ENCODE data around the gene ANKRD55.
A peak's percentile ranks its signal among the peaks of the same experiment; 100 is the strongest.

ANKRD55 gene

DNA sequence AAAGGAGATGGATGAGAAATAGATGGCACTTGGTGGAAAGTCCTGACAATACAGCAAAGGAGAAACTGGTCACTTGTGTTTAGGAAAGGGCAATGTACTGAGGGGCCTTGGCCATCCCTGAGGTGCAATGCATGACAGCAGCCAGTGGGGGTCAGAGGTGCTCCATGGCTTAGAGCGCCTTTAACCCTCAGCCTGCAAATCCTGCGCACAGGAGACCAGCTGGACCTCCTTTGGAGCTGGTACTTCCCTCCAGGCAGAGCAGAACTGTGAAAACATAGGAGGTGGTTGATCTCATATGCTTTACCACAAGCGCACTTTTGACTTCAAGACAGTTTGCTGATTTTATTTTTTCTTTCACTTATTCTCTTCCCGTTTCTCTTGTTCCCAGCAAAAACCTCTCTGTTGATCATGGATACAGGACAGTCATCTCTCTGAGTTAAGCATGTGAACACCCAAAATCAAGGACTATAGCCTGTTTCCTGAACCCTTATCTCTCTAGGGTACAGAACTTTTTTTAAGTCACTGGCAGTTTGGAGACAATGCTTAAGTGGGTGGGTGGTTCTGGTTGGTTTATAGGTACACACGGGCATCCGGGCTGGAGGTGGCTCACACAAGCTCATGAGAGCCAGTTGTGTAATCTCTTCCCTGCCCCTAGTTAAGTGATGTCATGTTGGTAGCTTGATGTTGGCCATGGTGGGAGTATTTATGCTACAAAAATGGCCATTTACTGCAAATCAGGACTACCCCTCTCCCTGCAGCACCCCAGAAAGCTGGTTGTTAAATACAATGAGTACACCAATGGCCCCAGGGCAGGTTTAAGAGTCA, 37.6 kb upstream of the ANKRD55 start (continued):
- TF ChIP-seq, protein P1, sequence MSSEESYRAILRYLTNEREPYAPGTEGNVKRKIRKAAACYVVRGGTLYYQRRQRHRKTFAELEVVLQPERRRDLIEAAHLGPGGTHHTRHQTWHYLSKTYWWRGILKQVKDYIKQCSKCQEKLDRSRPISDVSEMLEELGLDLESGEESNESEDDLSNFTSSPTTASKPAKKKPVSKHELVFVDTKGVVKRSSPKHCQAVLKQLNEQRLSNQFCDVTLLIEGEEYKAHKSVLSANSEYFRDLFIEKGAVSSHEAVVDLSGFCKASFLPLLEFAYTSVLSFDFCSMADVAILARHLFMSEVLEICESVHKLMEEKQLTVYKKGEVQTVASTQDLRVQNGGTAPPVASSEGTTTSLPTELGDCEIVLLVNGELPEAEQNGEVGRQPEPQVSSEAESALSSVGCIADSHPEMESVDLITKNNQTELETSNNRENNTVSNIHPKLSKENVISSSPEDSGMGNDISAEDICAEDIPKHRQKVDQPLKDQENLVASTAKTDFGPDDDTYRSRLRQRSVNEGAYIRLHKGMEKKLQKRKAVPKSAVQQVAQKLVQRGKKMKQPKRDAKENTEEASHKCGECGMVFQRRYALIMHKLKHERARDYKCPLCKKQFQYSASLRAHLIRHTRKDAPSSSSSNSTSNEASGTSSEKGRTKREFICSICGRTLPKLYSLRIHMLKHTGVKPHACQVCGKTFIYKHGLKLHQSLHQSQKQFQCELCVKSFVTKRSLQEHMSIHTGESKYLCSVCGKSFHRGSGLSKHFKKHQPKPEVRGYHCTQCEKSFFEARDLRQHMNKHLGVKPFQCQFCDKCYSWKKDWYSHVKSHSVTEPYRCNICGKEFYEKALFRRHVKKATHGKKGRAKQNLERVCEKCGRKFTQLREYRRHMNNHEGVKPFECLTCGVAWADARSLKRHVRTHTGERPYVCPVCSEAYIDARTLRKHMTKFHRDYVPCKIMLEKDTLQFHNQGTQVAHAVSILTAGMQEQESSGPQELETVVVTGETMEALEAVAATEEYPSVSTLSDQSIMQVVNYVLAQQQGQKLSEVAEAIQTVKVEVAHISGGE (tag by site-specific recombination; conservative IDR thresholded peaks at IDR 0.05; ENCODE audit: low read depth) = no peak
- no peak for TF ChIP-seq ZNF416 (tag by site-specific recombination; IDR thresholded peaks at IDR 0.05)
- TF ChIP-seq, protein P2, sequence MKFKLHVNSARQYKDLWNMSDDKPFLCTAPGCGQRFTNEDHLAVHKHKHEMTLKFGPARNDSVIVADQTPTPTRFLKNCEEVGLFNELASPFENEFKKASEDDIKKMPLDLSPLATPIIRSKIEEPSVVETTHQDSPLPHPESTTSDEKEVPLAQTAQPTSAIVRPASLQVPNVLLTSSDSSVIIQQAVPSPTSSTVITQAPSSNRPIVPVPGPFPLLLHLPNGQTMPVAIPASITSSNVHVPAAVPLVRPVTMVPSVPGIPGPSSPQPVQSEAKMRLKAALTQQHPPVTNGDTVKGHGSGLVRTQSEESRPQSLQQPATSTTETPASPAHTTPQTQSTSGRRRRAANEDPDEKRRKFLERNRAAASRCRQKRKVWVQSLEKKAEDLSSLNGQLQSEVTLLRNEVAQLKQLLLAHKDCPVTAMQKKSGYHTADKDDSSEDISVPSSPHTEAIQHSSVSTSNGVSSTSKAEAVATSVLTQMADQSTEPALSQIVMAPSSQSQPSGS (tag by site-specific recombination; IDR thresholded peaks at IDR 0.05; ENCODE audit: low read depth) = no peak
- peak; percentile 51; the same call in 1 of the 2 replicates for TF ChIP-seq ZFP37 (tag by site-specific recombination; IDR thresholded peaks at IDR 0.05)
- TF ChIP-seq ZSCAN30 (tag by site-specific recombination; IDR thresholded peaks at IDR 0.05) = peak; percentile 50; the same call in 1 of the 2 replicates
- TF ChIP-seq, protein P3, sequence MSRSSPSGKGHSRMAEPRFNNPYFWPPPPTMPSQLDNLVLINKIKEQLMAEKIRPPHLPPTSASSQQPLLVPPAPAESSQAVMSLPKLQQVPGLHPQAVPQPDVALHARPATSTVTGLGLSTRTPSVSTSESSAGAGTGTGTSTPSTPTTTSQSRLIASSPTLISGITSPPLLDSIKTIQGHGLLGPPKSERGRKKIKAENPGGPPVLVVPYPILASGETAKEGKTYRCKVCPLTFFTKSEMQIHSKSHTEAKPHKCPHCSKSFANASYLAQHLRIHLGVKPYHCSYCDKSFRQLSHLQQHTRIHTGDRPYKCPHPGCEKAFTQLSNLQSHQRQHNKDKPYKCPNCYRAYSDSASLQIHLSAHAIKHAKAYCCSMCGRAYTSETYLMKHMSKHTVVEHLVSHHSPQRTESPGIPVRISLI (tag by site-specific recombination; IDR thresholded peaks at IDR 0.05) = no peak
- no peak for TF ChIP-seq HOXD13 (CRISPR knock-in tag; IDR thresholded peaks at IDR 0.05; ENCODE audit: borderline replicate concordance)
- TF ChIP-seq ZNF48 (tag by site-specific recombination; IDR thresholded peaks at IDR 0.05) = no peak
- TF ChIP-seq, protein P4, sequence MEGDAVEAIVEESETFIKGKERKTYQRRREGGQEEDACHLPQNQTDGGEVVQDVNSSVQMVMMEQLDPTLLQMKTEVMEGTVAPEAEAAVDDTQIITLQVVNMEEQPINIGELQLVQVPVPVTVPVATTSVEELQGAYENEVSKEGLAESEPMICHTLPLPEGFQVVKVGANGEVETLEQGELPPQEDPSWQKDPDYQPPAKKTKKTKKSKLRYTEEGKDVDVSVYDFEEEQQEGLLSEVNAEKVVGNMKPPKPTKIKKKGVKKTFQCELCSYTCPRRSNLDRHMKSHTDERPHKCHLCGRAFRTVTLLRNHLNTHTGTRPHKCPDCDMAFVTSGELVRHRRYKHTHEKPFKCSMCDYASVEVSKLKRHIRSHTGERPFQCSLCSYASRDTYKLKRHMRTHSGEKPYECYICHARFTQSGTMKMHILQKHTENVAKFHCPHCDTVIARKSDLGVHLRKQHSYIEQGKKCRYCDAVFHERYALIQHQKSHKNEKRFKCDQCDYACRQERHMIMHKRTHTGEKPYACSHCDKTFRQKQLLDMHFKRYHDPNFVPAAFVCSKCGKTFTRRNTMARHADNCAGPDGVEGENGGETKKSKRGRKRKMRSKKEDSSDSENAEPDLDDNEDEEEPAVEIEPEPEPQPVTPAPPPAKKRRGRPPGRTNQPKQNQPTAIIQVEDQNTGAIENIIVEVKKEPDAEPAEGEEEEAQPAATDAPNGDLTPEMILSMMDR (tag by site-specific recombination; IDR thresholded peaks at IDR 0.05) = peak; percentile 86
- TF ChIP-seq, protein P5, sequence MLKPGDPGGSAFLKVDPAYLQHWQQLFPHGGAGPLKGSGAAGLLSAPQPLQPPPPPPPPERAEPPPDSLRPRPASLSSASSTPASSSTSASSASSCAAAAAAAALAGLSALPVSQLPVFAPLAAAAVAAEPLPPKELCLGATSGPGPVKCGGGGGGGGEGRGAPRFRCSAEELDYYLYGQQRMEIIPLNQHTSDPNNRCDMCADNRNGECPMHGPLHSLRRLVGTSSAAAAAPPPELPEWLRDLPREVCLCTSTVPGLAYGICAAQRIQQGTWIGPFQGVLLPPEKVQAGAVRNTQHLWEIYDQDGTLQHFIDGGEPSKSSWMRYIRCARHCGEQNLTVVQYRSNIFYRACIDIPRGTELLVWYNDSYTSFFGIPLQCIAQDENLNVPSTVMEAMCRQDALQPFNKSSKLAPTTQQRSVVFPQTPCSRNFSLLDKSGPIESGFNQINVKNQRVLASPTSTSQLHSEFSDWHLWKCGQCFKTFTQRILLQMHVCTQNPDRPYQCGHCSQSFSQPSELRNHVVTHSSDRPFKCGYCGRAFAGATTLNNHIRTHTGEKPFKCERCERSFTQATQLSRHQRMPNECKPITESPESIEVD (tag by site-specific recombination; IDR thresholded peaks at IDR 0.05) = no peak
- TF ChIP-seq ZFP3 (tag by site-specific recombination; IDR thresholded peaks at IDR 0.05; ENCODE audit: low read depth) = no peak
- TF ChIP-seq ZNF701 (tag by site-specific recombination; IDR thresholded peaks at IDR 0.05) = no peak
- TF ChIP-seq ZNF654 (tag by site-specific recombination; IDR thresholded peaks at IDR 0.05; ENCODE audit: low read depth) = peak; percentile 96
- no peak for TF ChIP-seq ZNF391 (tag by site-specific recombination; IDR thresholded peaks at IDR 0.05; ENCODE audit: borderline replicate concordance, low read depth)
- peak; percentile 51 for TF ChIP-seq PRDM1 (tag by site-specific recombination; IDR thresholded peaks at IDR 0.05)
- TF ChIP-seq, protein P6, sequence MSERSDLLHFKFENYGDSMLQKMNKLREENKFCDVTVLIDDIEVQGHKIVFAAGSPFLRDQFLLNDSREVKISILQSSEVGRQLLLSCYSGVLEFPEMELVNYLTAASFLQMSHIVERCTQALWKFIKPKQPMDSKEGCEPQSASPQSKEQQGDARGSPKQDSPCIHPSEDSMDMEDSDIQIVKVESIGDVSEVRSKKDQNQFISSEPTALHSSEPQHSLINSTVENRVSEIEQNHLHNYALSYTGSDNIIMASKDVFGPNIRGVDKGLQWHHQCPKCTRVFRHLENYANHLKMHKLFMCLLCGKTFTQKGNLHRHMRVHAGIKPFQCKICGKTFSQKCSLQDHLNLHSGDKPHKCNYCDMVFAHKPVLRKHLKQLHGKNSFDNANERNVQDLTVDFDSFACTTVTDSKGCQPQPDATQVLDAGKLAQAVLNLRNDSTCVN (tag by site-specific recombination; optimal IDR thresholded peaks at IDR 0.05) = no peak
- TF ChIP-seq, protein P7, sequence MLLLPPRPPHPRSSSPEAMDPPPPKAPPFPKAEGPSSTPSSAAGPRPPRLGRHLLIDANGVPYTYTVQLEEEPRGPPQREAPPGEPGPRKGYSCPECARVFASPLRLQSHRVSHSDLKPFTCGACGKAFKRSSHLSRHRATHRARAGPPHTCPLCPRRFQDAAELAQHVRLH (tag by site-specific recombination; IDR thresholded peaks at IDR 0.05) = no peak
- 0 out of 2 replicates have a peak, but pooled peaks have one; percentile 14 for TF ChIP-seq ZBTB8A (tag by site-specific recombination; IDR thresholded peaks at IDR 0.05)
- TF ChIP-seq, protein P8, sequence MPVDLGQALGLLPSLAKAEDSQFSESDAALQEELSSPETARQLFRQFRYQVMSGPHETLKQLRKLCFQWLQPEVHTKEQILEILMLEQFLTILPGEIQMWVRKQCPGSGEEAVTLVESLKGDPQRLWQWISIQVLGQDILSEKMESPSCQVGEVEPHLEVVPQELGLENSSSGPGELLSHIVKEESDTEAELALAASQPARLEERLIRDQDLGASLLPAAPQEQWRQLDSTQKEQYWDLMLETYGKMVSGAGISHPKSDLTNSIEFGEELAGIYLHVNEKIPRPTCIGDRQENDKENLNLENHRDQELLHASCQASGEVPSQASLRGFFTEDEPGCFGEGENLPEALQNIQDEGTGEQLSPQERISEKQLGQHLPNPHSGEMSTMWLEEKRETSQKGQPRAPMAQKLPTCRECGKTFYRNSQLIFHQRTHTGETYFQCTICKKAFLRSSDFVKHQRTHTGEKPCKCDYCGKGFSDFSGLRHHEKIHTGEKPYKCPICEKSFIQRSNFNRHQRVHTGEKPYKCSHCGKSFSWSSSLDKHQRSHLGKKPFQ (tag by site-specific recombination; IDR thresholded peaks at IDR 0.05) = no peak
- no peak for TF ChIP-seq HOXA7 (CRISPR knock-in tag; IDR thresholded peaks at IDR 0.05; ENCODE audit: borderline replicate concordance)
- no peak for TF ChIP-seq ZNF146 (tag by site-specific recombination; IDR thresholded peaks at IDR 0.05)
- TF ChIP-seq GLIS2 (tag by site-specific recombination; IDR thresholded peaks at IDR 0.05) = 0 out of 2 replicates have a peak, but pooled peaks have one; percentile 26
- TF ChIP-seq ZNF214 (tag by site-specific recombination; IDR thresholded peaks at IDR 0.05; ENCODE audit: borderline replicate concordance) = no peak
- TF ChIP-seq, protein P9, sequence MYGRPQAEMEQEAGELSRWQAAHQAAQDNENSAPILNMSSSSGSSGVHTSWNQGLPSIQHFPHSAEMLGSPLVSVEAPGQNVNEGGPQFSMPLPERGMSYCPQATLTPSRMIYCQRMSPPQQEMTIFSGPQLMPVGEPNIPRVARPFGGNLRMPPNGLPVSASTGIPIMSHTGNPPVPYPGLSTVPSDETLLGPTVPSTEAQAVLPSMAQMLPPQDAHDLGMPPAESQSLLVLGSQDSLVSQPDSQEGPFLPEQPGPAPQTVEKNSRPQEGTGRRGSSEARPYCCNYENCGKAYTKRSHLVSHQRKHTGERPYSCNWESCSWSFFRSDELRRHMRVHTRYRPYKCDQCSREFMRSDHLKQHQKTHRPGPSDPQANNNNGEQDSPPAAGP (tag by site-specific recombination; IDR thresholded peaks at IDR 0.05) = 0 out of 2 replicates have a peak, but pooled peaks have one; percentile 36

All from HEK293 (cell line).